Stimulated activated CD4-positive, alpha-beta T cell treated with anti-CD3 and anti-CD28 coated beads, Interleukin-15, amount 100 ng/mL, for 48 hours (primary cell): ENCODE data around the gene TAL2.

Experiments used
- DNase-seq, 2 donors: peaks; one replicate each; pipeline ENCODE4 v3.0.0-alpha.2; 2020; ENCODE audit warnings: low read depth in 2 of 2

The TAL2 gene

DNA sequence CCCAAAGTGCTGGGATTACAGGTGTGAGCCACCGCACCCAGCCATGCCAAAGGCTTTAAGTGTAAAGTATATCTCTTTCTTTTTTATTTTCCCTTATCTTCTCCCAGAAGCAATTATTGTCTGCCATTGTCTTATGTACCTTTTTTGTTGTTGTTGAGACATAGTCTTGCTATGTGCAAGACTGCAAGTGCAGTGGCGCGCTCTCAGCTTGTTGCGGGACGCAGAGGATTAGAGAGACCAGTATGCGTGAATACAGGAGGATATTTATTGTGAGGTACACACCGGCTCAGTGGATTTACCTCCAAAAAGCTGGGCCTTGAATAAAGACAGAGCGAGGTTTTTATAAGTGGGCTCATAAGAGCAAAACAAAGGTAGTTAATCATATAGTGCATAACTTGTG is 43.9 kb downstream of the TAL2 start:
- DNase-seq: no peak

DNA sequence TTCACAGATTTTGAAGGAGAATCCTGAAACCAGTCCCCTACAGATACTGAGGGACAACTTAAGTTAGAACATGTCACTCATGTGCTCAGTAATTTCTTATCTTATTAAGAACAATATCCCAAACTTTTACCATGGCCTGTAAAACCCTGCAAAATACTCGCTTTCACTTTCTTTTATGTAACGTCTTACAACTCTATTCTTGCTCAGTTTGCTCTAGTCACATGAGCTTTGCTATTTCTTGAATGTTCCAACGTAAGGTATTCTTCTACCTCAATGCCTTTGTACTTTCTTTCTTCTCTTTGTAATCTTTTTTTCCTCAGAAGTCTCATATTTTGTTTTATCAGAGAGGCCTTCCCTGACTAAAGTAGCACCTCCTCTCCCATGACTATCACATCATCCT is 46.1 kb downstream of the TAL2 start:
- DNase-seq: no peak

DNA sequence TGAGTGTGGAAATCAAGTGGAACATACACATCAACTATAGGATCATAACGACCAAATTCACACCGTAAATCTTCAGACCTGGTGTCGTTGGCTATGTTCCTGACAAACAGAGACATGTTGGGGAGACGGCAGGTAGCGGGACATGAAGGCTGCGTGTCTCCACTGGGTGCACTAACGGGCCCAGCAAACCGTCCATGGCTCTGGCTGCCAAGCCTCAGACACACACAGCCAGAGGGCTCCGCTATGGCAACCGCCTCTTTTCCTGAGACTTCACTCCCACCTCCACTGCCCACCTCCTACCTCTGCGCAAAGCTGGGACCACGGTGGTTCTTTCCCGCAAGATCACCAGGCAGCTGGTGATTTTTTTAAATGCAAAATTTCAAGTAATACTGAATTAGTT is 48.4 kb downstream of the TAL2 start:
- DNase-seq: no peak

DNA sequence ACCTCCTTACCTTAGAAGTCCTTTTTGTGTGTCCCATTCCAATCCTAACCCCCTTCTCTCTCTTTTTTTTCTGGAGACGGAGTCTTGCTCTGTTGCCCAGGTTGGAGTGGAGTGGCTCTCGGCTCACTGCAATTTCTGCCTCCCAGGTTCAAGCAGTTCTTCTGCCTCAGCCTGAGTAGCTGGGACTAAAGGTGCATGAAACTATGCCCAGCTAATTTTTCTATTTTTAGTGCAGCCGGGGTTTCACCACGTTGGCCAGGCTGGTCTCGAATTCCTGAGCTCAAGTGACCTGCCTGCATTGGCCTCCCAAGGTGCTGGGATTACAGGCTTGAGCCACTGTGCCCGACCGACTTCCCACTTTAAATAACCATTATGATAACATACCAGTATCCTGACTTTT is 49.6 kb downstream of the TAL2 start:
- no peak for DNase-seq

DNA sequence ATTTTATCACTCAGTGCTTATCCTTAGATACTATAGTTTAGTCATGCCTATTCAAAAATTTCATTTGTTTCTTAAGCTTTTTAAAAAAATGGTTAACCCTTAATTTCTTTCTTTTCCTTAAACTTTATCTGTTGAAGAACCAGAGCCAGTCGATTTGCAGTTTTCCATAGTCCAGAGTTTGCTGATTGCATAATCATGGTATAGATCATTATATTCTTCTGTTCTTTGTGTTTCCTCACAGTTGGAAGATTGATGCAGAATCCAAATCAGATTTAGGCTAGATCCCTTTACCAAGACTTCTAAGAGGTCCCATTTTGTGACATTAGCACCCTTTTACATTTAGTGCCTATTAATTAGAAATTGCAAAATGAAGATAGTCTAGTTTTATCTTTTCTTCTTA is 50.0 kb downstream of the TAL2 start:
- no peak for DNase-seq
